SK-N-SH treated with all-trans-retinoic acid at 6 μM for 48 hours (cell line): Measurements from ENCODE around the gene GTF2A2.

Experiments used
- ATAC-seq: fragments of 200-7000 bp; cut with Tn5 transposase; 3 replicates; pipeline ENCODE4 v1.9.1; 2020; ENCODE audit warnings: mild to moderate bottlenecking, moderate library complexity
- ARNTL ChIP-seq: fragments of 450-650 bp; formaldehyde crosslinking; IDR thresholded peaks from 2 replicates; pipeline ENCODE4 v1.5.0; 2020; ENCODE audit warnings: low read depth, mild to moderate bottlenecking, moderate library complexity, borderline replicate concordance
- BACH2 ChIP-seq: fragments of 250-450 bp; sonication (Bioruptor Pico); IDR thresholded peaks from 2 replicates; pipeline ENCODE4 v1.9.0; 2021; ENCODE audit warnings: mild to moderate bottlenecking, borderline replicate concordance
- CSDC2 ChIP-seq: fragments of 250-450 bp; sonication (Bioruptor Pico); IDR thresholded peaks from 2 replicates; pipeline ENCODE4 v1.5.0; 2020; ENCODE audit warnings: mild to moderate bottlenecking, moderate library complexity
- ESRRG ChIP-seq: fragments of 250-450 bp; sonication (Bioruptor Pico); IDR thresholded peaks from 2 replicates; pipeline ENCODE4 v1.6.1; 2021; ENCODE audit warnings: mild to moderate bottlenecking
- GLIS3 ChIP-seq: fragments of 250-450 bp; sonication (Bioruptor Pico); IDR thresholded peaks from 2 replicates; pipeline ENCODE4 v1.5.0; 2020; ENCODE audit warnings: mild to moderate bottlenecking, moderate library complexity
- ISL1 ChIP-seq: fragments of 250-450 bp; sonication (Bioruptor Pico); IDR thresholded peaks from 2 replicates; pipeline ENCODE4 v2.1.2; 2022; ENCODE audit warnings: mild to moderate bottlenecking, moderate library complexity
- OSR1 ChIP-seq: fragments of 250-450 bp; sonication (Bioruptor Pico); IDR thresholded peaks from 2 replicates; pipeline ENCODE4 v1.8.0; 2022; ENCODE audit warnings: moderate library complexity, mild to moderate bottlenecking, inconsistent platforms
- PPARA ChIP-seq: fragments of 250-450 bp; sonication (Bioruptor Pico); IDR thresholded peaks from 2 replicates; pipeline ENCODE4 v1.5.0; 2020; ENCODE audit warnings: mild to moderate bottlenecking, borderline replicate concordance
- RARB ChIP-seq: fragments of 250-450 bp; sonication (Bioruptor Pico); IDR thresholded peaks from 2 replicates; pipeline ENCODE4 v1.8.0; 2021; ENCODE audit warnings: mild to moderate bottlenecking, moderate library complexity
- SNAI2 ChIP-seq: fragments of 250-450 bp; sonication (Bioruptor Pico); IDR thresholded peaks from 2 replicates; pipeline ENCODE4 v1.5.0; 2020; ENCODE audit warnings: mild to moderate bottlenecking, moderate library complexity
- TCF4 ChIP-seq: fragments of 250-450 bp; sonication (Bioruptor Pico); IDR thresholded peaks from 2 replicates; pipeline ENCODE4 v1.8.0; 2021; ENCODE audit warnings: mild to moderate bottlenecking, moderate library complexity, borderline replicate concordance
- TOX ChIP-seq: fragments of 250-450 bp; sonication (Bioruptor Pico); IDR thresholded peaks from 2 replicates; pipeline ENCODE4 v1.8.0; 2021; ENCODE audit warnings: mild to moderate bottlenecking, moderate library complexity, borderline replicate concordance
- ZC3H10 ChIP-seq: fragments of 250-450 bp; sonication (Bioruptor Pico); IDR thresholded peaks from 2 replicates; pipeline ENCODE4 v1.5.1; 2021; ENCODE audit warnings: mild to moderate bottlenecking, moderate library complexity
- ZFP3 ChIP-seq: fragments of 250-450 bp; sonication (Bioruptor Pico); IDR thresholded peaks from 2 replicates; pipeline ENCODE4 v1.5.0; 2020; ENCODE audit warnings: mild to moderate bottlenecking, moderate library complexity
- ZFP30 ChIP-seq: fragments of 450-650 bp; formaldehyde crosslinking; IDR thresholded peaks from 2 replicates; pipeline ENCODE4 v1.5.0; 2022; ENCODE audit warnings: mild to moderate bottlenecking, moderate library complexity
- ZNF565 ChIP-seq: fragments of 450-650 bp; formaldehyde crosslinking; conservative IDR thresholded peaks from 2 replicates; pipeline ENCODE4 v1.5.0; 2020; ENCODE audit warnings: low read depth, mild to moderate bottlenecking, moderate library complexity
- ZNF70 ChIP-seq: fragments of 450-650 bp; formaldehyde crosslinking; IDR thresholded peaks from 2 replicates; pipeline ENCODE4 v1.5.0; 2020; ENCODE audit warnings: mild to moderate bottlenecking, moderate library complexity
- ZNF8 ChIP-seq: fragments of 450-650 bp; formaldehyde crosslinking; IDR thresholded peaks from 2 replicates; pipeline ENCODE4 v1.5.0; 2020; ENCODE audit warnings: mild to moderate bottlenecking, moderate library complexity
- TF ChIP-seq, protein P1 (sequence below): fragments of 250-450 bp; sonication (Bioruptor Pico); IDR thresholded peaks from 2 replicates; pipeline ENCODE4 v1.8.0; 2021; ENCODE audit warnings: low read depth, mild to moderate bottlenecking, moderate library complexity, borderline replicate concordance
- TF ChIP-seq, protein P2 (sequence below): fragments of 250-450 bp; sonication (Bioruptor Pico); IDR thresholded peaks from 2 replicates; pipeline ENCODE4 v1.5.0; 2020; ENCODE audit warnings: mild to moderate bottlenecking, moderate library complexity
- TF ChIP-seq, protein P3 (sequence below): fragments of 250-450 bp; sonication (Bioruptor Pico); IDR thresholded peaks from 2 replicates; pipeline ENCODE4 v1.8.0; 2020; ENCODE audit warnings: mild to moderate bottlenecking, moderate library complexity, borderline replicate concordance
- TF ChIP-seq, protein P4 (sequence below): fragments of 250-450 bp; sonication (Bioruptor Pico); IDR thresholded peaks from 2 replicates; pipeline ENCODE4 v1.5.1; 2021; ENCODE audit warnings: mild to moderate bottlenecking, moderate library complexity

The GTF2A2 gene

DNA sequence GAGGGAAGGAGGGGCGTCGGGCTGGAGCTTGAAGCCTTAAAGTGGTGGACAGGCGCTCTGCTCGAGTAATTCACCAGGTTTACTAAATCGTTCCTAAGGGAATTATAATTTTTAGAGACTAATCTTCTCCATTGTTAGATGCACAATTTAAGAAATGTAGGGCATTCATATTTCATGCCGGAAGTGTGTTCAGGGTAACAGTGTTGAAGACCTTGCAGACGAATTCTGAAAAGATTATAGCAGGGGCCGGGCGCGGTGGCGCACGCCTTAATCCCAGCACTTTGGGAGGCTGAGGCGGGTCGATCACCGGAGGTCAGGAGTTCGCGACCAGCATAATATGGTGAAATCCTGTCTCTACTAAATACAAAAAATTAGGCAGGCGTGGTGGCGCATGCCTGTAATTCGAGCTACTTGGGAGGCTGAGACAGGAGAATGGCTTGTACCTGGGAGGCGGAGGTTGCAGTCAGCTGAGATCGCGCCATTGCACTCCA, 365 bp upstream of the GTF2A2 start:
- TF ChIP-seq ZC3H10 (no peak), ZNF565 (CRISPR knock-in tag) (no peak), BACH2 (no peak)
- peak; percentile 5; the same call in 2 of the 3 replicates for ATAC-seq

DNA sequence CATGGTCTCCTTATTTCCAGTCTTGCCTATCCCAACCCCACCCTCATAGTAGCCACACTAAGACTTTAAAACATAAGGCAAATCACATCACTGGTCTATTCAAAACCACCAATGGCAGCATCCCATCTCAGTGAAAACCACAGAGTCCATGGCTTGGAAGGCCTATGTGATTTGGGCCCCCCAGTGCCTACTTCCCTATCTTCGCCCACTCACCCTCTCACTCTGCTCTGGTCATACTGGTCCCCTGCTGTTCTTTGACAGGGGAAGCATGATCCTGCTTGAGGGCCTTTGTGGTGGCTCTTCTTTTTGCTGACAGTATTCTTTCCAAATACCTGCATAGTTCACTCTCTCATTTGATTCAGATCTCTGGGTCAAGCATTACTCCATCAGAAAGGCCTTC, 3.3 kb downstream of the GTF2A2 start:
- no peak for TF ChIP-seq RARB (CRISPR knock-in tag)
- no peak for TF ChIP-seq BACH2
- no peak for TF ChIP-seq ESRRG
- no peak for TF ChIP-seq ZC3H10
- no peak for TF ChIP-seq ZNF70 (CRISPR knock-in tag)
- TF ChIP-seq TOX (CRISPR knock-in tag), result no peak
- TF ChIP-seq, protein P1, sequence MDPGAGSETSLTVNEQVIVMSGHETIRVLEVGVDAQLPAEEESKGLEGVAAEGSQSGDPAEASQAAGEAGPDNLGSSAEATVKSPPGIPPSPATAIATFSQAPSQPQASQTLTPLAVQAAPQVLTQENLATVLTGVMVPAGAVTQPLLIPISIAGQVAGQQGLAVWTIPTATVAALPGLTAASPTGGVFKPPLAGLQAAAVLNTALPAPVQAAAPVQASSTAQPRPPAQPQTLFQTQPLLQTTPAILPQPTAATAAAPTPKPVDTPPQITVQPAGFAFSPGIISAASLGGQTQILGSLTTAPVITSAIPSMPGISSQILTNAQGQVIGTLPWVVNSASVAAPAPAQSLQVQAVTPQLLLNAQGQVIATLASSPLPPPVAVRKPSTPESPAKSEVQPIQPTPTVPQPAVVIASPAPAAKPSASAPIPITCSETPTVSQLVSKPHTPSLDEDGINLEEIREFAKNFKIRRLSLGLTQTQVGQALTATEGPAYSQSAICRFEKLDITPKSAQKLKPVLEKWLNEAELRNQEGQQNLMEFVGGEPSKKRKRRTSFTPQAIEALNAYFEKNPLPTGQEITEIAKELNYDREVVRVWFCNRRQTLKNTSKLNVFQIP (CRISPR knock-in tag), result no peak
- no peak for TF ChIP-seq ZNF565 (CRISPR knock-in tag)
- no peak for TF ChIP-seq ZFP3 (CRISPR knock-in tag)
- no peak for TF ChIP-seq PPARA (CRISPR knock-in tag)
- no peak for TF ChIP-seq ISL1 (CRISPR knock-in tag)
- TF ChIP-seq, protein P2, sequence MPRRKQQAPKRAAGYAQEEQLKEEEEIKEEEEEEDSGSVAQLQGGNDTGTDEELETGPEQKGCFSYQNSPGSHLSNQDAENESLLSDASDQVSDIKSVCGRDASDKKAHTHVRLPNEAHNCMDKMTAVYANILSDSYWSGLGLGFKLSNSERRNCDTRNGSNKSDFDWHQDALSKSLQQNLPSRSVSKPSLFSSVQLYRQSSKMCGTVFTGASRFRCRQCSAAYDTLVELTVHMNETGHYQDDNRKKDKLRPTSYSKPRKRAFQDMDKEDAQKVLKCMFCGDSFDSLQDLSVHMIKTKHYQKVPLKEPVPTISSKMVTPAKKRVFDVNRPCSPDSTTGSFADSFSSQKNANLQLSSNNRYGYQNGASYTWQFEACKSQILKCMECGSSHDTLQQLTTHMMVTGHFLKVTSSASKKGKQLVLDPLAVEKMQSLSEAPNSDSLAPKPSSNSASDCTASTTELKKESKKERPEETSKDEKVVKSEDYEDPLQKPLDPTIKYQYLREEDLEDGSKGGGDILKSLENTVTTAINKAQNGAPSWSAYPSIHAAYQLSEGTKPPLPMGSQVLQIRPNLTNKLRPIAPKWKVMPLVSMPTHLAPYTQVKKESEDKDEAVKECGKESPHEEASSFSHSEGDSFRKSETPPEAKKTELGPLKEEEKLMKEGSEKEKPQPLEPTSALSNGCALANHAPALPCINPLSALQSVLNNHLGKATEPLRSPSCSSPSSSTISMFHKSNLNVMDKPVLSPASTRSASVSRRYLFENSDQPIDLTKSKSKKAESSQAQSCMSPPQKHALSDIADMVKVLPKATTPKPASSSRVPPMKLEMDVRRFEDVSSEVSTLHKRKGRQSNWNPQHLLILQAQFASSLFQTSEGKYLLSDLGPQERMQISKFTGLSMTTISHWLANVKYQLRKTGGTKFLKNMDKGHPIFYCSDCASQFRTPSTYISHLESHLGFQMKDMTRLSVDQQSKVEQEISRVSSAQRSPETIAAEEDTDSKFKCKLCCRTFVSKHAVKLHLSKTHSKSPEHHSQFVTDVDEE (CRISPR knock-in tag), result no peak
- TF ChIP-seq ZFP30, result no peak
- TF ChIP-seq, protein P3, sequence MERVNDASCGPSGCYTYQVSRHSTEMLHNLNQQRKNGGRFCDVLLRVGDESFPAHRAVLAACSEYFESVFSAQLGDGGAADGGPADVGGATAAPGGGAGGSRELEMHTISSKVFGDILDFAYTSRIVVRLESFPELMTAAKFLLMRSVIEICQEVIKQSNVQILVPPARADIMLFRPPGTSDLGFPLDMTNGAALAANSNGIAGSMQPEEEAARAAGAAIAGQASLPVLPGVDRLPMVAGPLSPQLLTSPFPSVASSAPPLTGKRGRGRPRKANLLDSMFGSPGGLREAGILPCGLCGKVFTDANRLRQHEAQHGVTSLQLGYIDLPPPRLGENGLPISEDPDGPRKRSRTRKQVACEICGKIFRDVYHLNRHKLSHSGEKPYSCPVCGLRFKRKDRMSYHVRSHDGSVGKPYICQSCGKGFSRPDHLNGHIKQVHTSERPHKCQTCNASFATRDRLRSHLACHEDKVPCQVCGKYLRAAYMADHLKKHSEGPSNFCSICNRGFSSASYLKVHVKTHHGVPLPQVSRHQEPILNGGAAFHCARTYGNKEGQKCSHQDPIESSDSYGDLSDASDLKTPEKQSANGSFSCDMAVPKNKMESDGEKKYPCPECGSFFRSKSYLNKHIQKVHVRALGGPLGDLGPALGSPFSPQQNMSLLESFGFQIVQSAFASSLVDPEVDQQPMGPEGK, result no peak
- no peak for TF ChIP-seq GLIS3
- no peak for TF ChIP-seq TCF4 (CRISPR knock-in tag)
- TF ChIP-seq ZNF8 (CRISPR knock-in tag), result no peak
- TF ChIP-seq CSDC2, result no peak
- TF ChIP-seq, protein P4, sequence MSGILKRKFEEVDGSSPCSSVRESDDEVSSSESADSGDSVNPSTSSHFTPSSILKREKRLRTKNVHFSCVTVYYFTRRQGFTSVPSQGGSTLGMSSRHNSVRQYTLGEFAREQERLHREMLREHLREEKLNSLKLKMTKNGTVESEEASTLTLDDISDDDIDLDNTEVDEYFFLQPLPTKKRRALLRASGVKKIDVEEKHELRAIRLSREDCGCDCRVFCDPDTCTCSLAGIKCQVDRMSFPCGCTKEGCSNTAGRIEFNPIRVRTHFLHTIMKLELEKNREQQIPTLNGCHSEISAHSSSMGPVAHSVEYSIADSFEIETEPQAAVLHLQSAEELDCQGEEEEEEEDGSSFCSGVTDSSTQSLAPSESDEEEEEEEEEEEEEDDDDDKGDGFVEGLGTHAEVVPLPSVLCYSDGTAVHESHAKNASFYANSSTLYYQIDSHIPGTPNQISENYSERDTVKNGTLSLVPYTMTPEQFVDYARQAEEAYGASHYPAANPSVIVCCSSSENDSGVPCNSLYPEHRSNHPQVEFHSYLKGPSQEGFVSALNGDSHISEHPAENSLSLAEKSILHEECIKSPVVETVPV (CRISPR knock-in tag), result no peak
- no peak for TF ChIP-seq SNAI2 (CRISPR knock-in tag)
- no peak for ATAC-seq

DNA sequence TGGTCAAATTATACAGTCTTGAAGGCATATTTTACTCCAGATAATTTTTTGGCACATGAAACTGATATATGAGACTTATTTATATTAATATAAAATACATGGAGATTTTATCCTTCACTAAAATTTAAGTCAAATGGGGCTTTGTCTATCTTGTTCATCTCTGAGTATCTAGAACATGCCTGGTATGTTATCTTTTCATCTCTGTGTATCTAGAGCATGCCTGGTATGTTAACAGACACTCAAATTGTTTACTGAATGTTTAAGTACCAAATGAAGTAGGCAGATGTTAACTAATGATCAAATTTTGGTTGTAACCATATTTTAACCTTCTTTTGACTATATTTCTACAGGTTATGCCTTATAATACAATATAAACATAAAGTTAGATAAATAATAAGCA, 7.7 kb downstream of the GTF2A2 start:
- no peak for ATAC-seq
- TF ChIP-seq ZFP3 (CRISPR knock-in tag), result no peak
- no peak for TF ChIP-seq OSR1 (CRISPR knock-in tag)
- TF ChIP-seq TOX (CRISPR knock-in tag), result no peak
- TF ChIP-seq PPARA (CRISPR knock-in tag), result no peak
- no peak for TF ChIP-seq ZFP30
- TF ChIP-seq BACH2, result no peak
- TF ChIP-seq RARB (CRISPR knock-in tag), result no peak
- no peak for TF ChIP-seq ZNF565 (CRISPR knock-in tag)
- no peak for TF ChIP-seq ZNF8 (CRISPR knock-in tag)
- no peak for TF ChIP-seq ZC3H10
- no peak; the same call in 1 of the 2 replicates for TF ChIP-seq ISL1 (CRISPR knock-in tag)
- no peak for TF ChIP-seq ESRRG
- TF ChIP-seq, all 23 proteins: peak for 0

DNA sequence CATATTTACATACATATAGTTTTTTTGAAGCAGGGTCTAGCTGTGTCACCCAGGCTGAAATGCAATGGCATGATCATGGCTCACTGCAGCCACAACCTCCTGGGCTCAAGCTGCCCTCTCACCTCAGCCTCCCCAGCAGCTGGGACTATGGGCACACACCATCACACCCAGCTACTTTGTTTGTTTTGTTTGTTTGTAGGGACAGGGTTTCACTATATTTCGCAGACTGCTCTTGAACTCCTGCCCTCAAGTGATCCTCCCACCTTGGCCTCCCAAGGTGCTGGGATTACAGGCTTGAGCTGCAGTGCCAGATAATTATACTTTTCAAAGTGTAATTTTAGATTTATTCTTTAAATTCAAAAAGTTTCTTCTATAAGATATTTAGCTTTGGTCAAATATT, 10.2 kb downstream of the GTF2A2 start:
- ATAC-seq, result no peak
- TF ChIP-seq PPARA (CRISPR knock-in tag) (no peak), ZC3H10 (no peak), CSDC2 (no peak), ZNF8 (CRISPR knock-in tag) (no peak), TCF4 (CRISPR knock-in tag) (no peak), ESRRG (no peak), GLIS3 (no peak), BACH2 (no peak), ARNTL (CRISPR knock-in tag) (no peak), ISL1 (CRISPR knock-in tag) (no peak)
- TF ChIP-seq, protein P3, result no peak
- TF ChIP-seq, protein P4 (CRISPR knock-in tag), result no peak
- TF ChIP-seq, all 23 proteins: peak for 0
